ENCODE measurements around the gene KCNA3.

DNA sequence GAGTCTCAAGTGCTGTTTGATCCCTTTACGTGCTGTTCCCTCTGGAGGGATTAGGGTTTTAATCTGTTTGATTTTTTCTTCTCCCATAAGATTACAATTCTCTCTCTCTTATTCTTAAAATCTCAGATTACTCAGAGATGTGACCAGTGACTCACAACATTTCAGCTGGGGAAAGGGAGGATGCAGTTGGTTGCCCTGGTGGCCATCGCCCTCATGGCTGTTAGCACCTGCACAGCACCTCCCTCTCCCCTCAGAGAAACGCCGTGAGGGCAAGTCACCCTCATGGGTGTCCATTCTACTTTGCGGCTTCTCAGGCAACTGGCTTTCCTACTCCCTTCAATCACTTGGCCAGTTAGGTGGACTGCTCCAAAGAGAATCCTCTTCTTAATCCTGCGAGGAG, 42.4 kb upstream of the KCNA3 start:
- no peak for TF ChIP-seq POLR2A (IDR thresholded peaks at IDR 0.05)
- TF ChIP-seq, protein P1, sequence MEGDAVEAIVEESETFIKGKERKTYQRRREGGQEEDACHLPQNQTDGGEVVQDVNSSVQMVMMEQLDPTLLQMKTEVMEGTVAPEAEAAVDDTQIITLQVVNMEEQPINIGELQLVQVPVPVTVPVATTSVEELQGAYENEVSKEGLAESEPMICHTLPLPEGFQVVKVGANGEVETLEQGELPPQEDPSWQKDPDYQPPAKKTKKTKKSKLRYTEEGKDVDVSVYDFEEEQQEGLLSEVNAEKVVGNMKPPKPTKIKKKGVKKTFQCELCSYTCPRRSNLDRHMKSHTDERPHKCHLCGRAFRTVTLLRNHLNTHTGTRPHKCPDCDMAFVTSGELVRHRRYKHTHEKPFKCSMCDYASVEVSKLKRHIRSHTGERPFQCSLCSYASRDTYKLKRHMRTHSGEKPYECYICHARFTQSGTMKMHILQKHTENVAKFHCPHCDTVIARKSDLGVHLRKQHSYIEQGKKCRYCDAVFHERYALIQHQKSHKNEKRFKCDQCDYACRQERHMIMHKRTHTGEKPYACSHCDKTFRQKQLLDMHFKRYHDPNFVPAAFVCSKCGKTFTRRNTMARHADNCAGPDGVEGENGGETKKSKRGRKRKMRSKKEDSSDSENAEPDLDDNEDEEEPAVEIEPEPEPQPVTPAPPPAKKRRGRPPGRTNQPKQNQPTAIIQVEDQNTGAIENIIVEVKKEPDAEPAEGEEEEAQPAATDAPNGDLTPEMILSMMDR (IDR thresholded peaks at IDR 0.05) = no peak
- TF ChIP-seq EP300 (IDR thresholded peaks at IDR 0.05) = no peak
